HL-60 (cell line): ENCODE data around the gene ADIRF.

Experiments used
- REST ChIP-seq: IDR thresholded peaks from 2 replicates; pipeline ENCODE4 v1.6.1; 2012; ENCODE audit warnings: low read depth; ENCODE audit not compliant: insufficient replicate concordance
- TF ChIP-seq, protein P1 (sequence below): IDR thresholded peaks from one replicate; pipeline ENCODE4 v1.5.1; 2011; ENCODE audit warnings: low read length, control low read depth, inconsistent platforms; ENCODE audit not compliant: insufficient read depth

- TF ChIP-seq, protein P1, sequence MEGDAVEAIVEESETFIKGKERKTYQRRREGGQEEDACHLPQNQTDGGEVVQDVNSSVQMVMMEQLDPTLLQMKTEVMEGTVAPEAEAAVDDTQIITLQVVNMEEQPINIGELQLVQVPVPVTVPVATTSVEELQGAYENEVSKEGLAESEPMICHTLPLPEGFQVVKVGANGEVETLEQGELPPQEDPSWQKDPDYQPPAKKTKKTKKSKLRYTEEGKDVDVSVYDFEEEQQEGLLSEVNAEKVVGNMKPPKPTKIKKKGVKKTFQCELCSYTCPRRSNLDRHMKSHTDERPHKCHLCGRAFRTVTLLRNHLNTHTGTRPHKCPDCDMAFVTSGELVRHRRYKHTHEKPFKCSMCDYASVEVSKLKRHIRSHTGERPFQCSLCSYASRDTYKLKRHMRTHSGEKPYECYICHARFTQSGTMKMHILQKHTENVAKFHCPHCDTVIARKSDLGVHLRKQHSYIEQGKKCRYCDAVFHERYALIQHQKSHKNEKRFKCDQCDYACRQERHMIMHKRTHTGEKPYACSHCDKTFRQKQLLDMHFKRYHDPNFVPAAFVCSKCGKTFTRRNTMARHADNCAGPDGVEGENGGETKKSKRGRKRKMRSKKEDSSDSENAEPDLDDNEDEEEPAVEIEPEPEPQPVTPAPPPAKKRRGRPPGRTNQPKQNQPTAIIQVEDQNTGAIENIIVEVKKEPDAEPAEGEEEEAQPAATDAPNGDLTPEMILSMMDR = no peak
- TF ChIP-seq REST = no peak
These were observed 26.3 kb upstream of the ADIRF start for GRCh38 chr10:86941991-86942421.
